ENCODE results near the gene SLC39A11.

SLC39A11 gene

DNA sequence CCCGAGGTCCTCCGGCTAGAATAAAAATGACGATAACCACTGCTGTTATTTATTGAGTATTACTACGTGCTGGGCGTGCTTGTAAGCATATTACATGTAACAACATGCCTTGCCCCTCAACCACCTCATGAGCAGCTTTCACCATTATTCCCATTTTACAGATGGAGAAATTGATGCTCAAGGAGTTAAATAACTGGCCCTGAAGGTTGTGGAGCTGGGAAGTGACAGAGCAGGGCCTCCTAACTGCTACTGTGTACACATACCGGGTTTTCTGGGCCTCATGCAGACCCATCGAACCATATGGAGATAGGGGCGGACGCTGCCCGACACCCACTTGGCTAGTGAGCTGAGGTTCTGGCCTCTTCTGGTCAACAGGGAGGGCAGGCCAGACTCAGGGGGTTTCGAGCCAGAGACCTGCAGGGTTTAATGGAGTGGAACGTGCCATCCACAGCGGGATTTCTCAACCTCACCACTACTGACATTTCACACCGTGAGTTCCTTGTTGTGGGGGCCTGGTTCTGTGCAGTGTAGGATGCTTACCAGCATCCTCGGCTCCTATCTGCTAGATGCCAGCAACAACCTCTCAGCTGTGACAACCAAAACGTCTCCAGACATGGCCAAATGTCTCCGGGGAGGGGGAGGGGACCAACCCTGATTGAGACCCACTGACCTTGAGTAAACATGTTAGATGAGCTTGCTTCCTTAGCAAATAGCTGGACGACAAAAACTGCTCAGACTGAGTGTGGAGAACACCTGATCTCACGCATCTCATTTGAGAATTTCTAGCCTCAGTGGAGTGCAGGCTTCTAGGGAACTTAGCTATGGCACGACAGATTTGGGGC, 432.0 kb downstream of the SLC39A11 start:
- H3K27ac ChIP-seq, result no peak overlapping the region
- TF ChIP-seq, protein P1, sequence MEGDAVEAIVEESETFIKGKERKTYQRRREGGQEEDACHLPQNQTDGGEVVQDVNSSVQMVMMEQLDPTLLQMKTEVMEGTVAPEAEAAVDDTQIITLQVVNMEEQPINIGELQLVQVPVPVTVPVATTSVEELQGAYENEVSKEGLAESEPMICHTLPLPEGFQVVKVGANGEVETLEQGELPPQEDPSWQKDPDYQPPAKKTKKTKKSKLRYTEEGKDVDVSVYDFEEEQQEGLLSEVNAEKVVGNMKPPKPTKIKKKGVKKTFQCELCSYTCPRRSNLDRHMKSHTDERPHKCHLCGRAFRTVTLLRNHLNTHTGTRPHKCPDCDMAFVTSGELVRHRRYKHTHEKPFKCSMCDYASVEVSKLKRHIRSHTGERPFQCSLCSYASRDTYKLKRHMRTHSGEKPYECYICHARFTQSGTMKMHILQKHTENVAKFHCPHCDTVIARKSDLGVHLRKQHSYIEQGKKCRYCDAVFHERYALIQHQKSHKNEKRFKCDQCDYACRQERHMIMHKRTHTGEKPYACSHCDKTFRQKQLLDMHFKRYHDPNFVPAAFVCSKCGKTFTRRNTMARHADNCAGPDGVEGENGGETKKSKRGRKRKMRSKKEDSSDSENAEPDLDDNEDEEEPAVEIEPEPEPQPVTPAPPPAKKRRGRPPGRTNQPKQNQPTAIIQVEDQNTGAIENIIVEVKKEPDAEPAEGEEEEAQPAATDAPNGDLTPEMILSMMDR (IDR thresholded peaks at IDR 0.05), result no peak
- no peak overlapping the region for H3K4me3 ChIP-seq
- DNase-seq (ENCODE audit: low spot score), result no peak

DNA sequence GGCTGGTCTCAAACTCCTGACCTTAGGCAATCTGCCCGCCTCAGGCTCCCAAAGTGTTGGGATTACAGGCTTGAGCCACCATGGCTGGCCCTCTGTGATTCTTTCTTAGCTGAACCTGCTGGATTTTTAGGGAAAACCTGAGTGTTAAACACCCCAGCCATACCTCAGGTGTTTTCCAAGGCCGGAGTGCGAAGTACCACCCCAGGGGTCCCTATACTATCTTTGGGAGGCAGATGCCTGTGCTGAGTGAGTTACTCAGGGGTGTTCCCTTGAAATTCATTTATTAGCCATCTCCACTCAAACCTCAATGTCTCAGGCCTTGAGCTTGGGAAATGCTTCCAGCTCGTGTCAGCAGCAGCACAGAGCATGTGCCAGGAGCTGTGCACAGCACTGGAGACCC, 432.7 kb downstream of the SLC39A11 start:
- Histone ChIP-seq H3K4me3 (no peak overlapping the region), H3K27ac (no peak overlapping the region)
- TF ChIP-seq, protein P1 (IDR thresholded peaks at IDR 0.05), result no peak
- DNase-seq (ENCODE audit: low spot score), result no peak

DNA sequence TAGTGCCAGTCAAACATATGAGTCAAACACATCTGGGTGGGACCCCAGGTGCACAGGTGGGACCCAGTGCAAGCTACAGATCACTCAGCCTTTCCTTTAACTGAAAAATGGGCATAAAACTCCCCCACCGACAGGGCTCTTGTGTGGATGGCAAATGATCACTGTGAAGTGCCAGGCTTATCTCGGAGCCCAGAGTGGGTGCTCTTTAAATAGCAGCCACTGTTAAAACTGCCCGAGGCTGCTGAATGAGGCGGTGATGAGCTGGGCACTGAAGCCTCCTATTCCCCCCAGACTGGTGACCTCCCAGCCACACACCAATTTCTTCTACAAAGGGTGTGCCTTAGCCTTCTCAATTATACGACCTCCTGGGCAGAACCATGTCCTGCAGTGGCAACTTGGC, 433.8 kb downstream of the SLC39A11 start:
- TF ChIP-seq, protein P1 (IDR thresholded peaks at IDR 0.05), result no peak
- Histone ChIP-seq H3K27ac (no peak overlapping the region), H3K4me3 (no peak overlapping the region)
- no peak for DNase-seq (ENCODE audit: low spot score)

DNA sequence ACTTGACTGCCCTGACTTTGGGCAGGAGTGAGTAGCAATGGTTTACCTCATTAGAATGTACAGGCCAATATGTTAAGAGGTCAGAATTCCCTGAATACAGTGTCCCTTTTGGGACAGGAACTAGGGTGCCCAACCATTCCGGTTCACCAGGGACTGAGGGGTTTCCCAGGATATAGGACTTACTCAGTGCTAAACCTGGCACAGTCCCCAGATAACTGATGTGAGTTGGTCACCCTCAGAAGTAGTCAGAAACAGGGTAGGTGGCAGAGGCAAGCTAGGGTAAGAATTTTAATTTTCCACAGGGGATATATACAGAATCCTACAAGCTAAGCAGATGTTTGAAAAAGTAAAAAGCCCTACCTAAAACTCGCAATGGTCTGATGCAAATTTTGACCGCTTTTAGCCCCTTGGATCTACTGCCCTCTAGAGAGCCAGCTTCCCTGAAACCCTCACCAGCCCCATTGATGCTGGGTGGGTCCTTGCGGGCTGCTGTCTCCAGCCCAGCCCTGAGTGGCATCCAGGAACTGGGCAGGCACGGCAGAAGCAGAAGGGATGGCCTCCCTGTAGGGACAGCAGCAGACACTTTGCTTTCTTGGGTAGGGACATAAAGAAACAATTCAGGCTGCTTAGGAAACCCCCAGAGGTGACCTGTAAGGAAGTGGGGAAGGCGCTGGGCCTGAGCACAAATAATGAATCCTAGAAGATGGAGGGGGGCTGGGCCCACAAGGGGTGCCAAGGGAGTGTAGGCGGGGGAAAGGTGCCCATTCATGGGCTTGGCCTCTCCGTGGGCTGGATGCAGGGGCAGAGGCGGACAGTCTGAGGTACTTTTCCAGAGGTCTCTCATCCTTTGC, 434.8 kb downstream of the SLC39A11 start:
- no peak overlapping the region for H3K4me3 ChIP-seq
- TF ChIP-seq, protein P1 (IDR thresholded peaks at IDR 0.05), result no peak

DNA sequence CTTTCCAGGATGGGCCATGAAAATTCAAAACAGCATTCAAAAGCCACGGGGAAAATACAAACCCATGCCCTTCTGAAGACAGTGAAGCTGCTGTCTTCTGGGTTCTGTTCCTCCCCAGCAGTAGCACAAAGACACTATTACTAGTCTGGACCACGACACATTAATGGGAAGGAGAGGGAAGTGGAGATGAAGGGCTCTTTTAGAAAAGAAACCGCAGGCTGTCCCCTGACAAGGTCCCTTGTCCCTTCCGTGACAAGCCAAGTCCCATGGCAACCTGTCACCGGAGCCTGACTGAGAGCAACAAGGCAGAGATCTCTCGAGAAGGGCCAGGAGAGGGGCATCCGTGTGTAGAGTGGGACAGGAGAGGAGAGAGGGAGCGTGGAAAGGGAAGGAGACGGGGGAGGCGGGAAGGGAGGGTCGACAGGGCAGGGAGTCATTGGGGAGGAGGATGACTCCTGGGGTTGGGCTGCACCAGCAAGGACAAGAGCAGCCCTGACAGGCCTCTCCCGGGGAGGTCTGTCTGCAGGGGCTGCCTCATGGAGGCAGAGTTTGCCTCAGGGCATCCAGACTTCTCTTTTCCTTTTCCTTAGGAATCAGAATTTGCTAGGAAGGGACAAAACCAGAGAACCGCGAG, 436.2 kb downstream of the SLC39A11 start:
- Histone ChIP-seq H3K27ac (no peak overlapping the region), H3K4me3 (no peak overlapping the region)
- TF ChIP-seq, protein P1 (IDR thresholded peaks at IDR 0.05), result no peak
- DNase-seq (ENCODE audit: low spot score), result no peak

More for the DNA sequence above, 434.8 kb downstream of the SLC39A11 start:
- no peak for DNase-seq (ENCODE audit: low spot score)
- no peak overlapping the region for H3K27ac ChIP-seq

DNA sequence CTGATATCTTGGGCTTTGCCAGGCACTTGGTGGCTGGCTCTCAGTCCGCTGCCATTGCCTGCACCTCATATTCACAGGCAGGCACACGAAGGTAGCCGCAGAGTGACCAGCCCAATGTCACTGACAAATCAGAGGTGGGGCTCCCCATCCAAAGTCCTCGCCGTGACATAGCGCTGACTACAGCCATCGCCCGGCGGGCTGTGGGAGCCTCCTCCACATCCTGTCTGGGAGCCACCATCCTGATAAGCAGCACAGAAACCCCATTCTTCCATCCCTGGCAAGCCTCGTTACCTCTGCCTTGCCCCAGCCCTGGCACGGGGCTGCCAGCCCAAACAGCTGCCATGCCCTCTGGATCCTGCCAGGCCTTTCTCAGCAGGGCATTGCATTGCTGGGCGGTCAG, 437.8 kb downstream of the SLC39A11 start:
- Histone ChIP-seq H3K27ac (no peak overlapping the region), H3K4me3 (no peak overlapping the region)
- no peak for DNase-seq (ENCODE audit: low spot score)
- TF ChIP-seq, protein P1 (IDR thresholded peaks at IDR 0.05), result no peak

Measured in coronary artery (tissue), 2 donors.